K562 (cell line): ENCODE measurements around the gene MINDY4B. TPM values are rescaled to one million over a fixed set of nuclear protein-coding genes. Genes with fewer than 3 reads are reported as not detected.

Source experiments
- ATAC-seq: fragments of 200-7000 bp; cut with Tn5 transposase; 3 replicates; pipeline ENCODE4 v1.9.1; 2020; ENCODE audit warnings: moderate library complexity
- BruUV-seq: library from RNA; stranded (reverse); fragments of 400-500 nt; replicated peaks from 2 replicates; lab custom pipeline; 2021; lab: Mats Ljungman, UMichigan
- CTCF ChIA-PET: fragments of 300-600 bp; formaldehyde crosslinking; extraction: SDS; loops from one replicate; lab custom pipeline; 2021; ENCODE audit warnings: low intra/inter-chr PET ratio; lab: Yijun Ruan, JAX
- POLR2A ChIA-PET: fragments of 300-600, 350-650 bp; sonication (Branson Sonifier 250); formaldehyde crosslinking; extraction: SDS; loops from one replicate; lab custom pipeline; 2021; ENCODE audit warnings: antibody characterized with exemption, inconsistent platforms; lab: Yijun Ruan, JAX
- DNase-seq, 4 experiments: peaks; one replicate each; pipeline versions ENCODE4 v3.0.0 to v3.0.0-alpha.2; 2011 to 2018; ENCODE audit warnings: low spot score in 3 of 4, mixed read lengths in 3 of 4; ENCODE audit errors: extremely low read depth in 1 of 4
- FAIRE-seq: peaks from 2 replicates; lab custom pipeline; 2011; peaks lifted over from hg19 to GRCh38; lab: Jason Lieb, UNC
- H2AFZ ChIP-seq: 2 replicates; pipeline ENCODE4 v1.6.0; 2011; ENCODE audit warnings: low read depth, low read length, control low read depth, inconsistent platforms
- H3K27ac ChIP-seq: fragments of 200-600 bp; 3 replicates; pipeline ENCODE4 v1.8.0; 2011; ENCODE audit warnings: low read depth, mild to moderate bottlenecking, control low read depth, inconsistent platforms, low read length, moderate library complexity, mixed read lengths; ENCODE audit errors: extremely low read depth
- H3K27me3 ChIP-seq, 2 experiments: fragments of 300-600 bp in 1 of 2; 2 replicates in 1 of 2; 3 replicates in 1 of 2; pipeline versions ENCODE4 v1.6.0 to v1.8.0; 2011; ENCODE audit warnings: inconsistent platforms in 2 of 2, low read length in 2 of 2, mild to moderate bottlenecking in 1 of 2, mixed read lengths in 1 of 2, moderate library complexity in 1 of 2; ENCODE audit not compliant: control insufficient read depth in 2 of 2, insufficient read depth in 2 of 2
- H3K36me3 ChIP-seq: fragments of 300-600 bp; 3 replicates; pipeline ENCODE4 v1.8.0; 2011; ENCODE audit warnings: mild to moderate bottlenecking, low read length, inconsistent platforms; ENCODE audit not compliant: control insufficient read depth, insufficient read depth
- H3K4me1 ChIP-seq, 2 experiments: fragments of 200-600 bp in 1 of 2; replicated peaks in 1 of 2; 2 replicates in 1 of 2; 3 replicates in 1 of 2; pipeline versions ENCODE4 v1.5.1 to v1.8.0; 2011; ENCODE audit warnings: inconsistent platforms in 2 of 2, low read length in 2 of 2, mild to moderate bottlenecking in 1 of 2, mixed read lengths in 1 of 2, moderate library complexity in 1 of 2; ENCODE audit not compliant: control insufficient read depth in 2 of 2, insufficient read depth in 2 of 2
- H3K4me2 ChIP-seq: 2 replicates; pipeline ENCODE4 v1.6.1; 2011; ENCODE audit warnings: low read length, control low read depth, inconsistent platforms, mixed read lengths; ENCODE audit not compliant: insufficient read depth
- H3K4me3 ChIP-seq: fragments of 200-600 bp; sonication (generic), shearing (Covaris generic); 2 replicates; pipeline ENCODE4 v1.5.1; 2016; ENCODE audit warnings: control low read depth, inconsistent platforms
- H3K79me2 ChIP-seq: fragments of 200-600 bp; 3 replicates; pipeline ENCODE4 v1.8.0; 2011; ENCODE audit warnings: low read length, inconsistent platforms; ENCODE audit not compliant: control insufficient read depth, insufficient read depth
- H3K9ac ChIP-seq, 2 experiments: 2 replicates each; pipeline versions ENCODE4 v1.6.0 to v1.6.1; 2011; ENCODE audit warnings: low read depth in 2 of 2, low read length in 2 of 2, control low read depth in 1 of 2, inconsistent platforms in 1 of 2, mild to moderate bottlenecking in 1 of 2, mixed read lengths in 1 of 2; ENCODE audit not compliant: insufficient read depth in 1 of 2
- H3K9me1 ChIP-seq: one replicate; pipeline ENCODE4 v1.6.0; 2011; ENCODE audit warnings: inconsistent platforms, mild to moderate bottlenecking, low read length, moderate library complexity; ENCODE audit not compliant: control insufficient read depth, insufficient read depth
- H3K9me3 ChIP-seq: replicated peaks from 2 replicates; pipeline ENCODE4 v1.5.1; 2011; ENCODE audit warnings: low read depth, low read length, inconsistent platforms; ENCODE audit not compliant: control insufficient read depth, insufficient read depth
- H4K20me1 ChIP-seq: replicated peaks from 2 replicates; pipeline ENCODE4 v1.6.1; 2011; ENCODE audit warnings: low read length, inconsistent platforms, mixed read lengths; ENCODE audit not compliant: control insufficient read depth, insufficient read depth
- ARID1B ChIP-seq: fragments of 450-650 bp; IDR thresholded peaks from 2 replicates; pipeline ENCODE4 v1.6.1; 2016; ENCODE audit warnings: antibody characterized with exemption, mild to moderate bottlenecking, inconsistent platforms
- CREB5 ChIP-seq: fragments of 250-450 bp; sonication (Bioruptor Pico); IDR thresholded peaks from 2 replicates; pipeline ENCODE4 v1.5.0; 2020; ENCODE audit warnings: mild to moderate bottlenecking
- EP300 ChIP-seq: IDR thresholded peaks from 2 replicates; pipeline ENCODE4 v1.6.1; 2012; ENCODE audit warnings: low read length, improper control_type of control experiment
- KHSRP ChIP-seq: fragments of 450-650 bp; IDR thresholded peaks from 2 replicates; pipeline ENCODE4 v1.6.1; 2017
- NBN ChIP-seq: fragments of 450-650 bp; IDR thresholded peaks from 2 replicates; pipeline ENCODE4 v1.6.1; 2016; ENCODE audit warnings: low read depth, mild to moderate bottlenecking
- NFATC3 ChIP-seq: fragments of 450-650 bp; IDR thresholded peaks from 2 replicates; pipeline ENCODE4 v1.6.1; 2017; ENCODE audit warnings: mild to moderate bottlenecking
- POLR2B ChIP-seq: fragments of 450-650 bp; IDR thresholded peaks from 2 replicates; pipeline ENCODE4 v1.6.1; 2018; ENCODE audit warnings: low read depth; ENCODE audit not compliant: partially characterized antibody
- RBM22 ChIP-seq: fragments of 200-400 bp; formaldehyde crosslinking; IDR thresholded peaks from 2 replicates; pipeline ENCODE4 v1.6.1; 2018; ENCODE audit warnings: low read length, low read depth; ENCODE audit not compliant: poor library complexity, severe bottlenecking
- SIX5 ChIP-seq, 2 experiments: IDR thresholded peaks; 2 replicates each; pipeline ENCODE4 v1.6.1; 2011; ENCODE audit warnings: low read length in 2 of 2, borderline replicate concordance in 1 of 2, low read depth in 1 of 2, mild to moderate bottlenecking in 1 of 2, moderate library complexity in 1 of 2; ENCODE audit not compliant: insufficient read depth in 1 of 2
- TCF3 ChIP-seq: sonication (generic); formaldehyde crosslinking; IDR thresholded peaks from 2 replicates; pipeline ENCODE4 v1.4.0; 2020; ENCODE audit warnings: mild to moderate bottlenecking, missing genetic modification reagents
- ZC3H11A ChIP-seq: IDR thresholded peaks from 2 replicates; pipeline ENCODE4 v1.6.1; 2012; ENCODE audit warnings: low read depth, low read length, improper control_type of control experiment
- ZKSCAN1 ChIP-seq: fragments of 150-350 bp; IDR thresholded peaks from 2 replicates; pipeline ENCODE4 v1.6.1; 2016; ENCODE audit warnings: low read depth, low read length
- WGBS: fragments of 100-300 bp; shearing (Covaris generic); methylation state at CpG from one replicate; pipeline ENCODE4 v1.1.6; 2016; ENCODE audit warnings: low coverage, mixed read lengths; ENCODE audit not compliant: insufficient coverage; ENCODE audit errors: missing lambda C conversion rate; 5-methylcytosine and 5-hydroxymethylcytosine counted together
- in situ Hi-C: fragments of 300-500 bp; cut with MboI; formaldehyde crosslinking; loops from 4 replicates; pipeline ENCODE4 v1.15.0; 2018; ENCODE audit warnings: inconsistent platforms, mixed read lengths
- intact Hi-C: fragments of 100-400 bp; cut with micrococcal nuclease; formaldehyde crosslinking; loops from 2 replicates; pipeline ENCODE4 v1.14.2; 2022
- polyA plus RNA-seq, 8 experiments: library from polyadenylated mRNA; depleted of rRNA in 4 of 8; stranded (reverse) in 5 of 8; unstranded in 3 of 8; fragments of >200 nt; fragmentation: Nextera tagmentation in 2 of 8; fragmentation: Illumina TruSeq in 1 of 8; extraction: Ambion mirVana in 2 of 8; extraction: Trizol in 1 of 8; gene quantifications; 2 replicates each; pipeline versions ENCODE4 v1.2.1 to v1.2.3, GENCODE V29; 2011 to 2014; ENCODE audit warnings: inconsistent platforms in 1 of 8, missing spikeins in 1 of 8
- total RNA-seq, 7 experiments: library from RNA; depleted of rRNA in 6 of 7; stranded (reverse); fragments of >200 nt in 6 of 7; fragmentation: Illumina TruSeq in 2 of 7; extraction: Trizol in 2 of 7; gene quantifications; 2 replicates each; pipeline versions ENCODE4 v1.2.1 to v1.2.3, GENCODE V29; 2011 to 2021; ENCODE audit warnings: low replicate concordance in 1 of 7

MINDY4B gene
- total and polyA plus RNA-seq, 9 of the 15 experiments (the other 6 are each of a cell fraction or from before 2014, with no cell fraction given), result not detected

- TF ChIP-seq CREB5, result no peak
These were observed 79.9 kb downstream of the MINDY4B start (continued) for GRCh38 chr3:150825192-150825915.

- Histone ChIP-seq H3K79me2 (no peaks in the 10 kb centered on the region), H2AFZ (no peak overlapping the region), H3K4me3 (no peak overlapping the region), H3K36me3 (no peaks in the 10 kb centered on the region), H3K4me1 (no peaks in the 10 kb centered on the region; a peak in 1 of 5 replicates), H3K9me3 (no peaks in the 10 kb centered on the region), H4K20me1 (no peaks in the 10 kb centered on the region), H3K27me3 (peaks cover 31 to 39% of the 10 kb centered on the region in 2 experiments), H3K9me1 (no peaks in the 10 kb centered on the region), H3K27ac (no peak overlapping the region), H3K9ac (no peak overlapping the region), H3K4me2 (no peak overlapping the region)
- WGBS, result 0% methylated on average over 3 of the region's 3 CpGs
- POLR2A ChIA-PET, result no interaction called here
- in situ Hi-C loops (no loop called here), intact Hi-C loops (no loop called here)
- FAIRE-seq, result no peak
- BruUV-seq, result no TSS peak
- CTCF ChIA-PET, result no interaction called here
- no peak for ATAC-seq
- no peak for DNase-seq
- no peak for TF ChIP-seq KHSRP
- no peak for TF ChIP-seq ZC3H11A
- TF ChIP-seq NBN, result no peak
- no peak for TF ChIP-seq POLR2B
- TF ChIP-seq NFATC3, result no peak
- no peak for TF ChIP-seq TCF3
- no peak for TF ChIP-seq SIX5 (IDR thresholded peaks at IDR 0.05; ENCODE audit: borderline replicate concordance in 1 of 2, insufficient read depth in 1 of 2, low read depth in 1 of 2, low read length in 2 of 2)
- no peak for TF ChIP-seq ARID1B
- TF ChIP-seq ZKSCAN1, result no peak
- no peak for TF ChIP-seq EP300
- no peak for TF ChIP-seq RBM22
These were observed 82.0 kb downstream of the MINDY4B start for GRCh38 chr3:150823277-150823676.
